Measurements from ENCODE around the gene CHERP.
"Not testable (repeated sequence)": the region's sequence is repeated elsewhere in the genome, so short reads cannot be mapped to it uniquely, and the experiment has no call there.

Gene CHERP

DNA sequence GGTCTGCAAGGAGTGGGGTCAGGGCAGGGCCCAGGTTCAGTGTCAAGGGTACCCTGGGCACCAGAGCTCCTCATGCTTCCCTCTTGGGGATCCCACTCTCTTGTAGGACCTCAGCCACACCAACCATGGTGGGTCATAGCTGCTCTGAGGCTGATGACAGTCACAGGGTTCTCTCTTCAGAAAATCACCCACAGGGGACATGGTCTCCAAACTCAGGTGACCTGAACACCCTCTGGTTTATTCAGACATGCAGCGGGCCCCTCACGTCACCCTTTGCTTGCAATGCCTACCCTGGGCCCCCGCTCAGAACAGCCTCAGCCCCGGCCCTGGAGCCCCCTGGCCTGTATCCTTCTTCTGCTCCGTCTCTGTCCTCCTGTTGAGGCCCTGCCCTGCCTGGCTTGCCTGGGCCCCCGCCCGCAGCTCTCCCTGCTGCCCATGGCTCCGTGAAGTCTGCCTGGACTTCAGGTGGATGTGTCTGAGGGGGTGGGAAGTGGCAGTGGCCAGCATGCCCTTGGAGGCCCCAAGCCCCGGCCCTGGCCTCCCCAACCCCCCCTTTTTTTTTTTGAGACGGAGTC, 20.4 kb downstream of the CHERP start:
- in situ Hi-C loops (cut with MboI; ENCODE audit: low sequenced_read_pairs): no loop called here

DNA sequence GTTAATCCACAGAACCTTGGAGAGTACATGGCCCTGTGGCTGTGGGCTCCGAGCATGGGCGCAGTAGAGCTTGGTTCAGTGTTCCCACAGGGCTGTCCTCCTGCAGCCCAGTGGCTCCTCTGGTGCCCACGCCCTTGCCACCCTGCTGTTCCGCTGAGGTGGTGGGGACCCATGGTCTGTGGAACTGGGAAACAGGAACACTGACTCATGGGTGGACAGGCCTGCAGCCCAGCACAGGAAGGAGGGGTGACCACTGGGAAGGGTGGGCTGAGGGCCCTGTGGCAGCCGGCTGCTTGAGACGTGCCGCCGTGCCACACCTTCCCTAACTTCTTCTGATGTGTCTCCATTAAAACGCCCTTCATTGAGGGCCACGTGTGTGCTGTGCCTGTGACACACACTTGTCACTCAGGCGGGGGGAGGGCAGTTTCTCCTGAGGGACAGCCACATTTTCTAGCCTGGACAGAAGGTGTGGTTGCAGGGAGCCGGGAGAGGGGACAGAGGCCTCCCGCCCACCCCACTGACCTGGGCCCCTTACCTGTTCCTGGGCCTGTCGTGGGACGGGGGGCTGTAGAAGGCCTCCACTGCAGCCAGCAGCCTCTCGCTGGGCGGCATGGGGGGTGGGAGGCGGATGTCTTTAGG, 21.1 kb downstream of the CHERP start:
- in situ Hi-C loops (cut with MboI; ENCODE audit: low sequenced_read_pairs): no loop called here

DNA sequence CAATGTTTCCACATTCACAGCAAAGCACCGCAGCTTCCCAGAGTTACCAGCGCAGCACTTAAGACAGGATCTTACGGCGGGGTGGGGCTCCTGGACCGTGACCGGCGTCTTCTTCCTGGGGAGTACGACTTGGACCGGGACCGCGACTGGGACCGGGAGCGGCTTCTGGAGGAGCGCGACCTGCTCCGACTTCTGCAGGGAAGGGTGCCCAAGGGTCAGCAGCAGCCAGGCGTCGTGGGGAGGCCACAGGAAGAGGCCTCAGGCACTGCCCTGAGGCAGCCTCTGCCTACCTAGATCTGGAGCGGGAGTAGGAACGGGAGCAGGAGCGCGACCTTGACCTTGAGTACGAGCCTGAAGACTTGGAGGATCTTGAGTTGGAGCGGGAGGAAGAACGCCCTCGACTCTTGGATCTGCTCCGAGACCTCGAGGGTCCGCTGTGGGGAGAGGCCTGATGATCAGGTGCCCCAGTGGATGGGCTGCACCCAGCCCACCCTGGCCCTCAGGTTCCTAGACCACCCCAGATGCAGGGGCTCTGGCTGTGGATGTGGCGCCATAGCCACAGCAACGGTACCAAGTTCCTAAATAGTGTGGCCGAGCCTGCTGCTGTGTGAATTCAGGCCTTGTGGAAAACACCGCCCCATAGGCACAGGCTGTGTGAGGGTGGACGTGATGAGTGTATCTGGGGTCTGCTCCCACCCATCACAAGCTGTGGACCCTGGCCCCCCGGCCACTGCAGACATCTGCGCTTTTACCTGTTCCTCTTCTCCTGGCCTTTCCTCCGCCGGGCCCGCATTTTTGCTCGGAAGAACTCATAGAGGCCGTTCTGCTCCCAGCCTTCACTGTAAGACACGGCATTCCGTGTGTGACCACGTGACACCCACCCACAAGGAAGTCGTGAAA, 21.9 kb downstream of the CHERP start:
- in situ Hi-C loops (cut with MboI; ENCODE audit: low sequenced_read_pairs): no loop called here

DNA sequence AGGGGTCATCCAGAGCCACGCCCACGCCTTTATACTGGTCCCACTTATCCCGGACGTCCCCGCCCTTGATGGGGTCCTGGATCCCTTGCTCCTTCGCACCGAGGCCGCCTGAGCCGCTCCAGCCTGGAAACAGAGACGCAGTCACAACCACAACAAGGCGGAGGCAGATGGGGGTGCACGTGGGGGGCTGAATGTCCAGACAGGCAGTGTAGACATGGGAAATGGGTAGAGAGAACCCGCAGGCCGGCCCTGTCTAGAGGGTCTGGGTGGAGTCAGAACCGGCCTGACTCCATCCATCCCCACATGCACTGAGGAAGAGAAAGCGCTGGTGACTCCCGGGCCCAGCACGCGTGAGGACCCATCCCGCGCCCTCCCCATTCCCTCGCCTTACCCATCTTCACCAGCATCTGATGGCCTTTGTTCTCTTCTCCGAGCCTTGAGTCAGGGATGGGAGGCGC, 23.0 kb downstream of the CHERP start:
- in situ Hi-C loops (cut with MboI; ENCODE audit: low sequenced_read_pairs): no loop called here

DNA sequence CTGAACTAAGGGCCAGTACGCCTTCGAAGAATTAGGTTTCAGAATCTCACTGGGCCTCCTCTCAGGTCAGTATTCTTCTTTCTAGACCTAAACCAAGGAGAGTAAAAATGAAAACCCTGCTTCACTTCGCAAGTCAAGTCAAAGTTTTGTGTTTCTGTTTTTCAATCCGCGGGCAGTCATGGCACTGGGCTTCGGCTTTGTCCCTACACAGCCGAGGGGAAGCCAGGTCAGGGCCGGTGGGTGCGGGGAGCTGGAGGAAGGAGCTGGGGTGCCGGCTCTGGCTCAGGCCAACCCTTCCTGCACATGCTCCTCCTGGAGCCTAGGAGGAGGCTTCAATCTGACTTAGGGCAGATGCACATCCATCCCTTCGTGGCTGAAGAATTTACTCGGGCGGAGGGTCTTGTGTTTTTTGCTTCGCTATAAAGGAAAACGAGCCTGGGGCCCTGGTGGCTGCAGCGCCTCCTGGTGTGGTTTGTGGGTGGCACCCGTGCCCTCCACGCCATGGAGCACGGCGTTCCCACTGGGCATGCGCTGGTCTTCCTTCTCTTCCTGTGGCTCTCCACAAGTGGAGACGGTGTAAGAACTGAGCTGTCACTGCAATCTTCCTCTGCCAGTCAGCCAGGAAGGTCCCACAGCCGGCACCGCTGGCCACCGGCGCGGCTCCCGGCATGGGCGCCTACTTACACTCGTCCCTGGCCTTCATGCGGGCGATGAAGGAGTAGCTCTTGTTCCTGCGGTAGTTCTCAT, 23.6 kb downstream of the CHERP start:
- in situ Hi-C loops (cut with MboI; ENCODE audit: low sequenced_read_pairs): no loop called here

DNA sequence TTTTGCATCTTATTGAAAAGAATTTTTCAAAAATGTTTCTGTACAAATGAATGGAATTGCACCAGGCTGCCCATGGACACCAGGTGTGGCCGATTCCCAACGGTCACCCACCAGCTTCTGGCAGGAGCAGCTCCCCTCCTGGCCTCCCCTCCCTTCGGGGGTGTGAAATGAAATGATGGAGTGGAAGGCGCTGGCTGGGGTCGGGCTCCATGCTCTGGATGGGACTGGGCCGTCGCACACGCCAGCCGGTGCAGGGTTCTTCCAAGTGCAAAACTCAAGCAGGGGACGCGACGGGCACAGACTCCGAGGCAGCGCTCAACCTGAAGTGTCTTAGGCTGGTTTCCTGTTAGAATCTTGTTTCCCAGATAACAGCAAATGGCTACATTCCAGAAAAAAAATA, 24.2 kb downstream of the CHERP start:
- in situ Hi-C loops (cut with MboI; ENCODE audit: low sequenced_read_pairs): no loop called here

DNA sequence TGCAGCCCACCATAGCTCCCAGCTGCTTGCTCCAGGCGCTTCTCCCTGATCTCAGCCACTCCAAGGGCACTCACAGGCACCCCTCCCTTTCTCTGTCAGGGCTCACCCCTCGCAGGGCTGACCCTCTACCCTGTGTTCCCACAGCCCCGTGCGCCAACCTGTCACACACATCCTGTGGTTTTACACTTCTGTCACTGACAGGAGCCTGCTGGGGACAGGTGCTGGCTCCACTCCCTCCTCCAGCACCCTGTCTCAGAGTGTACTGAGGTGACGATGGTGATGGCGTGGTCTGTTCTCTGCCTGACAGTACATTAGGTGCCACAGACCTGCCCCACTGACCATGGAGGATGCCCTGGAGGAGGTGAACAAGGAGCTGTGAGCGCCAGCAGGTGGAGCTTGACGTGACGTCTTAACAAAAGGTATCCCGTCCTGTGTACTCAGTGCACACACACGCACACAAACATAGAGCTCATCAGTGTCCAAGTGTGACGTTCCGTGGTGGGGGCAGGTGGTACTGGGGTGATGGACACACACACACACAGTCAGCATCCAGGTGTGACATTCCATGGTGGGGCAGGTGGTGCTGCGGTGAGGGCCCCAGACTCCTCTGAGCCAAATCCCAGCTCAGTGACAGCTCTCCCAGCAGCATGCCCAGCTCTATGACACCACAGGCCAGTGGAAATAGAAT, 25.2 kb downstream of the CHERP start:
- in situ Hi-C loops (cut with MboI; ENCODE audit: low sequenced_read_pairs): no loop called here

DNA sequence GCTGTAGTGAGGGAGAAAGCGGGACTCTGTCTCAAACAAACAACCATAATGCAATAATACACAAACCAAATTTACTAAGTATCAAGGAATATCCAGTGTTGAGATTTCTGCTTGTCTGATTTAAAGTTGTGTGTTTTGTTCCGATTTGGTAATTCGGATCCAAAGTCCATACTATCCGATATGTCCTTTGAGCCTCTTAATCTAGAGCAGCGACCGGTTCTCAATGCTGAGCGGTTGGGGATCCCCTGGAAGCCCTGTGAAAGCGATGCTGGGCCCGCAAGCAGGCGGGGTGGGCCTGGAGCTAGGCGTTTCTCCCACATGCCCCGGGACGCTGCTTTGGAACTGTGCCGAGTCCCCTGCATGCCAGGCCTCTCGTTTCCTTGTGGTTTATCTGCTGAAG, 25.9 kb downstream of the CHERP start:
- in situ Hi-C loops (cut with MboI; ENCODE audit: low sequenced_read_pairs): no loop called here

DNA sequence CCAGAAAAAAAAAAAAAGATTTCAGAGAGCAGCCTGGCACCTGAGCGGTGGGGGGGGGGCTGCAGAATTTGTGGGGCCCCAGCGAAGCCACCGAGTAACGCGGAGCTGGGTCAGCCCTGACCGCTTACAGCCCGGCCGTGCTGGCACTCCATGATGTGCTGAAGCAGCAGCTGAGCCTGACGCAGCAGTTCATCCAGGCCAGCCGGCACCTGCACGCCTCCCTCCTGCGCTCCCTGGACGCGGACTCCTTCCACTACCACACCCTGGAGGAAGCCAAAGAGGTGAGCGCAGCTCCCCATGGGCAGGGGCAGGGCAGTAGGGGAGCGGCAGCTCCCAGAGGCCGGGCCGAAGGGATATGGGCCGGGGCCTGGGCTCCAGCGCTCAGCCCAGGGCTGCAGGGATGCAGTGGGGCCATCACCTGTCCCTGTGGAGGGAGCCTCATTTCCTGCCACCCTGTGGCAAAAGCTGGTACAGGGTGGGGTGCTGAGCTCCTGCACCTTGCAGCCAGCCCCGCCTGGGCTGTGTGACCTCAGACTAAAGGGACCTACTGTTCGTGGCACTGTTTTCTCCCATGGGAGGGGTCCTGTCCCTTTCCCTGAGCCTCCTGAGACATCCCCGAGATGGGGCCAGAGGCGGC, 27.7 kb downstream of the CHERP start:
- in situ Hi-C loops (cut with MboI; ENCODE audit: low sequenced_read_pairs): no loop called here

DNA sequence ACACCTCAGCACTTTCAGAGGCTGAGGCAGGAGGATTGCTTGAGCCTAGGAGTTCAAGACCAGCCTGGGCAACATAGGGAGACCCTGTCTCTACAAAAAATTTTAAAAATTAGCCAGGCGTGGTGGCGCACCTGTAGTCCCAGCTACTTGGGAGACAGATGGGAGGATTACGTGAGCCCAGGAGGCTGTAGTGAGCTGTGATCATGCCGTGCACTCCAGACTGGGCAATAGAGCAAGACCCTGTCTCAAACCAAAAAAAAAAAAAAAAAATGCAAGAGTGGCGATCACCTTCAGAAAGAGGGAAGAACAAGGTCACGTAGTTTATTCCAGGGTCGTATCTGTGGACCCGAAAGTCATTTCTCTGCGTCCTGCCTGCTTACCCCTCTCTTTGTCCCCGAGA, 29.6 kb downstream of the CHERP start:
- in situ Hi-C loops (cut with MboI; ENCODE audit: low sequenced_read_pairs): not testable (repeated sequence)

DNA sequence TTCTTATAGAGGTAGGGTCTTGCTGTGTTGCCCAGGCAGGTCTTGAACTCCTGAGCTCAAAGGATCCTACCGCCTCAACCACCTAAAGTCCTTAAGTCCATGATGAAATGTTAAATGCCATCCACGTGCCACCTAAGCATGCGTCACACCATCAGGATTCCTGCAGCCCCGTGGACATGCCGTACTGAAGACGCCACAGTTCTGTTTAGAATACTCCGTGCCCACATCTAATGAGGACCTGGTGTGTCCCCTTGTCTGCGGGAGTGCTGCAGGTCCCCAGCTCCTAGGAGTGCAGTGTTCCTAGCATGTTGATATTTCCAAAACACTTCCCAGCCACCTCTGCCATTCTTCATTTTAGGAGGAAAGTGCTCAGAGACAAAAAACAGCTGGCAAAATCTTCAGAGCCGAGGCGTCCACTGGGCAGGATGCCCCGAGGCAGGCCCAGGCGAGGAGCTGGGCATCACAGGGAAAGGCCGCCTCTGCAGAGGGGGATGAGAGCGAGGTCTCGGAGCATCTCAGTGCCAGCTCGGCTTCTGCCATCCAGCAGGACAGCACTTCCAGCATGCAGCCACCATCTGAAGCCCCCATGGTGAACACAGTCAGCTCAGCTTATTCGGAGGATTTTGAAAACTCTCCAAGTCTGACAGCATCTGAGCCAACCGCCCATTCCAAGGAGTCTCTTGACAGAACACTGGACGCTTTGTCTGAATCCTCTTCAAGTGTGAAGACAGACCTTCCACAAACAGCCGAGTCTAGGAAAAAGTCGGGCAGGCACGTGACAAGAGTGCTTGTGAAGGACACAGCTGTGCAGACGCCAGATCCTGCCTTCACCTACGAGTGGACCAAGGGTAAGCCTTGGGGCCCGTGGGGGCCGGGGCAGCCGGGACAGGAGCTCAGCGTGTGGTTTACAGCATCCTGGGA, 32.8 kb downstream of the CHERP start:
- in situ Hi-C loops (cut with MboI; ENCODE audit: low sequenced_read_pairs): no loop called here

DNA sequence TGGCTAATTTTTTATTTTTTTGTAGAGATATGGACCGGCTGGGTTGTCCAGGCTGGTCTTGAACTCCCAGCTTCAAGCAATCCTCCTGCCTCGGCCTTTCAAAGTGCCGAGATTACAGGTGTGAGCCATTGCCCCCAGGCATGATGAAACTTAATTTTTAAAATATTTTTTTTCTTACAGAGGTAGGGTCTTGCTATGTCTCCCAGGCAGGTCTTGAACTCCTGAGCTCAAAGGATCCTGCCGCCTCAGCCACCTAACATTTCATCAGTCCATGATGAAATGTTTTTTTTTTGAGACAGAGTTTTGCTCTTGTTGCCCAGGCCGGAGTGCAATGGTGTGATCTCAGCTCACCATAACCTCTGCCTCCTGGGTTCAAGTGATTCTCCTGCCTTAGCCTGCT, 33.7 kb downstream of the CHERP start:
- in situ Hi-C loops (cut with MboI; ENCODE audit: low sequenced_read_pairs): no loop called here

DNA sequence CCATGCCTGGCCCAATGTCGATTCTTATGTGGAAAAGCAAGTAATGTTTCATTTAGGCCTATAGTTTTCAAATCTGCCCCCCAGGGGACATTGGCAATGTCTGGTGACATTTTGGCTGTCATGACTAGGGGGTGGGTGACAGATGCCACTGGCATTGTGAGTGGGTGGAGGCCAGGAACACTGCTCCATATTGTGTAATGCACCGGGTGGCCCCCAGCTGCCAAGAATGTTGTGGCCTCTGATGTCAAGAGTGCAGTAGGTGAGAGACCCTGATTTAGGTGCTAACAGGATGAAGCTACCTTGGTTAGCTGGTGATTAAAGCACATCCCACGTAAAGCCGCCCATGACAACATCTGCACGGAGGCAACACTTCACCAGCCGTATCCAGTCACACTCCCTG, 35.3 kb downstream of the CHERP start:
- in situ Hi-C loops (cut with MboI; ENCODE audit: low sequenced_read_pairs): no loop called here

DNA sequence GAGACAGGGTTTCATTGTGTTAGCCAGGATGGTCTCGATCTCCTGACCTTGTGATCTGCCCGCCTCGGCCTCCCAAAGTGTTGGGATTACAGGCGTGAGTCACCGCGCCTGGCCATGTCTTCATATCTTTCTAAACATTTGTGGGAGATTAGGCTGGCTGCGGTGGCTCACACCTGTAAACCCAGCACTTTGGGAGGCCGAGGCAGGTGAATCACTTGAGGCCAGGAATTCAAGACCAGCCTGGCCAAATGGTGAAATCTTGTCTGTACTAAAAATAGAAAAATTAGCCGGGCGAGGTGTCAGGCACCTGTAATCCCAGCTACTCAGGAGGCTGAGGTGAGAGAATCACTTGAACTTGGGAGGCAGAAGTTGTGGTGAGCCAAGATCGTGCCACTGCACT, 36.1 kb downstream of the CHERP start:
- in situ Hi-C loops (cut with MboI; ENCODE audit: low sequenced_read_pairs): not testable (repeated sequence)

DNA sequence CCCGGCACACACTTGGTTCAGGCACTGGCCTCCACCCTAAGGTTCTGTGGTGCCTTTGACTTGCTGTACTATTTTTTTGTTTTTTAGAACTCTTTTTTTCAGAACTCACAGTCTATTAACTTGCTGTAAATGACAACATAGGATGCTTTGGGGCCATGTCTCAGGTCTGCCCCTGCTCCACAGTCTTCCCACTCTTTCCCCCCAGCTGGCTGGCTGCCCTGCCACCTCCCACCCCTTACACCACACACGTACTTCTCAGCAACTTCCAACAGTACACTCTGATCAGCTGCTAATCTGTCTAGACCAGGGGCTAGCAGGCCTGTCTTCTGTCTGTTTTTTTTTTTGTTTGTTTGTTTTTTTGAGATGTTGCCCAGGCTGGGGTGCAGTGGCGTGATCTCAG, 38.0 kb downstream of the CHERP start:
- in situ Hi-C loops (cut with MboI; ENCODE audit: low sequenced_read_pairs): no loop called here

DNA sequence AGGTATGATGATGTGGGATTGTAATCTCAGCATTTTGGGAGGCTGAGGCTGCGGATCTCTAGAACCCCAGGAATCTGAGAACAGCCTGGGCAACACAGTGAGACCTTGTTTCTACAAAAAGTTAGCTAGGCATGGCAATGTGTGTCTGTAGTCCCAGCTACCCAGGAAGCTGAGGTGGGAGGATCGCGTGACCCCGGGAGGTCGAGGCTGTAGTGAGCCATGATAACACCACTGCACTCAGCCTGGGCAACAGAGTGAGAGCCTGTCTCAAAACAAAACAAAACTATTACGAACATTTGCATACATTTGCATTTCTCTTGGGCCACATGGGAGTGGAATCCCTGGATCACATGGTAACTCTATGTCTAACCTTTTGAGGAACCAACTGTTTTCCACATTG, 44.4 kb downstream of the CHERP start:
- in situ Hi-C loops (cut with MboI; ENCODE audit: low sequenced_read_pairs): no loop called here

DNA sequence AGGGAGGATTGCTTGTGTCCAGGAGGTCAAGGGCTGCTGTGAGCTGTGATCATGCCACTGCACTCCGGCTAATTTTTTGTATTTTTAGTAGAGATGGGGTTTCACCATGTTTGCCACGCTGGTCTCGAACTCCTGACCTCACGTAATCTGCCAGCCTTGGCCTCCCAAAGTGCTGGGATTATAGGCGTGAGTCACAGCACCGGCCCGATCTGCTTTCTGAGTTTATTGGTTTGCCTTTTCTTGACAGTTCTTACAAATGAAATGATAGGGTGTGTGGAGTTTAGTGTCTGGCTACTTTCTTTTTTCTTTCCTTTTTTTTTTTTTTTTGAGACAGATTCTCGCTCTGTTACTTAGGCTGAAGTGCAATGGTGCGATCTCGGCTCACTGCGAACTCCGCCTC, 45.2 kb downstream of the CHERP start:
- in situ Hi-C loops (cut with MboI; ENCODE audit: low sequenced_read_pairs): no loop called here

DNA sequence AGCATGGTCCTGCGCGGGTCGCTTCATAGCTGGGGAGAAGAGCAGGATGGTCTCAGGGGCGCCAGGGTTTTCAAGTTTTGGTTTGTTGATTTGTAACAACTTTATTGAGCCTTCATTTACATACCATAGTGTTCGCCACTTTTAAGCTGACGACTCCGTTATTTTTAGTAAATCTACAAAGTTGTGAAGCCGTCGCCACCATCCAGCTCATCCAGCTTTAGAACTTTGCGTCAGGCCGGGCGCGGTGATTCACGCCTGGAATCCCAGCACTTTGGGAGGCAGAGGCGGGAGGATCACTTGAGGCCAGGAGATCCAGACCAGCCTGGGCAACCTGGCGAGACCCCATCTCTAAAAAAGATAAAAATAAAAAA, 45.6 kb downstream of the CHERP start:
- in situ Hi-C loops (cut with MboI; ENCODE audit: low sequenced_read_pairs): no loop called here

DNA sequence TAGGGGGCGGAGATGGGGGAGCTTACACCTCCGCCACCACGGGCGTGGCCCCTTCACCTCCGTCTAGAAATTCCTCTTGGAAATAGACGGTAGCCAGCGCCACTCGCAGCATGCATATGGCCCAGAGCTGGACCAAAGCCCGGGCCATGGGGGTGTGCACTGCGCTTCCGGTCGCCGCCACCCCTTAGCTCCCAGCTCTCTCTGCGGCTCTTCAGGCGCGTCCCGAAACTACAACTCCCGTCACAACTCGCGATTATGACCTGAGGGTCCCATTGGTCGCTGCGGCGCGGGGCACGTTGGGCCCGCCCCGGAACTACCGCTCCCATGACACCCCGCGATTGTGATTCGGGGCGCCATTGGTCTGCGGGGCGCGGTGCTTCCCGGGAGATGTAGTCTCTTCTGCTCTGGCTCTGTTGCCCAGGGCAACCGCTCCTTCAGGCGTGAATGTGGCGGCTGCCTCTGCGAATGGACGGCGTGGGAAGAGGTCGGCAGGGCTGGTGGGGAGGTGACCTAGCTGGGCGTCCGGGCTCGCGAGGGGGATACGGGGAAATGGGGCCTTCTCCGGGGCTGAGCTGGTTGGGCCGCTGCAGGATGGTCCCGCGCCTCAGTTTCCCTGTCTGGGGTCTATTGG, 46.1 kb downstream of the CHERP start, which contains the start of the genes C19orf44 and CALR3:
Gene C19orf44, plus strand, starts transcription at position 413 of the 631 bp plus-strand sequence. CDS start 4,399 bp downstream, outside the sequence.
Gene CALR3, minus strand, starts transcription at position 186 of the 631 bp plus-strand sequence. Its CDS starts 38 bp downstream, at position 148.
- in situ Hi-C loops (cut with MboI; ENCODE audit: low sequenced_read_pairs): no loop called here

Measured in HL-60/S4 treated with phorbol 12-myristate 13-acetate at 8.2 ng/mL for 4 days and 3 days (cell line).